Neural cell (in vitro differentiated cells): ENCODE results near the gene MPPED1. TPM values are rescaled to one million over a fixed set of nuclear protein-coding genes. Genes with fewer than 3 reads are reported as not detected.

ENCODE experiments used
- H2AFZ ChIP-seq: fragments of 200-600, 300-800 bp; sonication (generic), shearing (Covaris generic); 2 replicates; pipeline ENCODE4 v1.6.0; 2014; ENCODE audit warnings: low read depth, mild to moderate bottlenecking, antibody characterized with exemption, low read length, moderate library complexity
- H3F3A ChIP-seq: fragments of 200-600 bp; shearing (Covaris generic); 2 replicates; pipeline ENCODE4 v1.6.1; 2016; ENCODE audit warnings: mild to moderate bottlenecking, moderate library complexity, mixed read lengths, antibody characterized with exemption, low read length; ENCODE audit not compliant: insufficient read depth, poor library complexity, severe bottlenecking
- H3K27ac ChIP-seq: fragments of 200-600, 300-800 bp; sonication (generic), shearing (Covaris generic); 2 replicates; pipeline ENCODE4 v1.5.1; 2014; ENCODE audit warnings: mild to moderate bottlenecking, low read length, moderate library complexity
- H3K27me3 ChIP-seq: fragments of 300-800, 200-600 bp; sonication (generic), shearing (Covaris generic); 2 replicates; pipeline ENCODE4 v1.6.0; 2014; ENCODE audit warnings: mild to moderate bottlenecking, low read depth, low read length, moderate library complexity; ENCODE audit not compliant: insufficient read depth
- H3K36me3 ChIP-seq: fragments of 300-800, 200-600 bp; sonication (generic), shearing (Covaris generic); 2 replicates; pipeline ENCODE4 v1.5.1; 2014; ENCODE audit warnings: mild to moderate bottlenecking, antibody characterized with exemption, low read length, moderate library complexity; ENCODE audit not compliant: insufficient read depth
- H3K4me2 ChIP-seq: fragments of 300-800, 200-600 bp; sonication (generic), shearing (Covaris generic); 2 replicates; pipeline ENCODE4 v1.6.0; 2014; ENCODE audit warnings: mild to moderate bottlenecking, low read length
- H3K4me3 ChIP-seq: fragments of 300-800, 200-600 bp; sonication (generic), shearing (Covaris generic); 2 replicates; pipeline ENCODE4 v1.5.1; 2014; ENCODE audit warnings: mild to moderate bottlenecking, low read length, moderate library complexity
- H3K79me2 ChIP-seq: fragments of 200-600 bp; shearing (Covaris generic); replicated peaks from 2 replicates; pipeline ENCODE4 v1.6.0; 2014; ENCODE audit warnings: mild to moderate bottlenecking, low read length, moderate library complexity; ENCODE audit not compliant: insufficient read depth
- H3K9ac ChIP-seq: fragments of 300-800, 200-600 bp; sonication (generic), shearing (Covaris generic); 2 replicates; pipeline ENCODE4 v1.6.1; 2016; ENCODE audit warnings: mild to moderate bottlenecking, low read length, mixed read lengths
- H3K9me2 ChIP-seq: fragments of 200-600 bp; shearing (Covaris generic); 2 replicates; pipeline ENCODE4 v1.6.1; 2016; ENCODE audit warnings: mild to moderate bottlenecking, low read length, mixed read lengths; ENCODE audit not compliant: insufficient read depth
- H3K9me3 ChIP-seq: fragments of 200-600, 300-800 bp; sonication (generic), shearing (Covaris generic); 2 replicates; pipeline ENCODE4 v1.6.1; 2016; ENCODE audit warnings: mild to moderate bottlenecking, mixed run types, low read length, moderate library complexity, mixed read lengths
- H4K20me1 ChIP-seq: fragments of 200-600 bp; shearing (Covaris generic); 2 replicates; pipeline ENCODE4 v1.6.1; 2016; ENCODE audit warnings: mild to moderate bottlenecking, mixed run types; ENCODE audit not compliant: insufficient read depth
- CTCF ChIP-seq: fragments of 450-650 bp; IDR thresholded peaks from 2 replicates; pipeline ENCODE4 v1.5.1; 2014; ENCODE audit warnings: antibody characterized with exemption, mild to moderate bottlenecking, moderate library complexity; ENCODE audit not compliant: poor library complexity, severe bottlenecking
- EP300 ChIP-seq: fragments of 450-650 bp; conservative IDR thresholded peaks from 2 replicates; pipeline ENCODE4 v1.6.1; 2014; ENCODE audit warnings: antibody characterized with exemption, mild to moderate bottlenecking, moderate library complexity; ENCODE audit not compliant: poor library complexity, severe bottlenecking
- EZH2 ChIP-seq: fragments of 200-600, 300-800 bp; shearing (Covaris generic), sonication (generic); IDR thresholded peaks from 2 replicates; pipeline ENCODE4 v1.6.1; 2014; ENCODE audit warnings: antibody characterized with exemption, low read length, borderline replicate concordance, mild to moderate bottlenecking; ENCODE audit not compliant: insufficient read depth, poor library complexity, severe bottlenecking
- MXI1 ChIP-seq: fragments of 450-650 bp; conservative IDR thresholded peaks from 2 replicates; pipeline ENCODE4 v1.6.1; 2014; ENCODE audit warnings: antibody characterized with exemption, mild to moderate bottlenecking; ENCODE audit not compliant: poor library complexity, severe bottlenecking
- POLR2AphosphoS5 ChIP-seq: IDR thresholded peaks from 2 replicates; pipeline ENCODE4 v1.6.1; 2012
- RAD21 ChIP-seq: fragments of 450-650 bp; conservative IDR thresholded peaks from 2 replicates; pipeline ENCODE4 v1.6.1; 2014; ENCODE audit warnings: antibody characterized with exemption, mild to moderate bottlenecking, moderate library complexity
- REST ChIP-seq: IDR thresholded peaks from 2 replicates; pipeline ENCODE4 v1.6.1; 2012; ENCODE audit warnings: borderline replicate concordance
- SMC3 ChIP-seq: fragments of 450-650 bp; conservative IDR thresholded peaks from 2 replicates; pipeline ENCODE4 v1.6.1; 2014; ENCODE audit warnings: antibody characterized with exemption, mild to moderate bottlenecking, moderate library complexity; ENCODE audit not compliant: poor library complexity
- TAF1 ChIP-seq: IDR thresholded peaks from 2 replicates; pipeline ENCODE4 v1.6.1; 2012; ENCODE audit warnings: low read depth
- polyA plus RNA-seq: library from polyadenylated mRNA; depleted of rRNA; stranded (reverse); fragments of >200 nt; gene quantifications from 2 replicates; pipeline ENCODE4 v1.2.3, GENCODE V29; 2014

Gene MPPED1
- polyA plus RNA-seq, 1 donor from 2014 or later = 33.4 TPM

- TF ChIP-seq TAF1 (no peak), EZH2 (no peak), CTCF (no peak), RAD21 (no peak), MXI1 (no peak), SMC3 (no peak), POLR2AphosphoS5 (no peak), REST (no peak)
- no peaks in the 10 kb centered on the region for H3K79me2 ChIP-seq
- no peak overlapping the region for H3K27ac ChIP-seq
- no peak overlapping the region for H3K4me2 ChIP-seq
- H4K20me1 ChIP-seq = no peaks in the 10 kb centered on the region
- H2AFZ ChIP-seq = no peak overlapping the region
- H3K36me3 ChIP-seq = no peaks in the 10 kb centered on the region
- H3K4me3 ChIP-seq = no peak overlapping the region
- no peaks in the 10 kb centered on the region for H3K9me3 ChIP-seq
- H3F3A ChIP-seq = no peaks in the 10 kb centered on the region
- H3K9me2 ChIP-seq = no peaks in the 10 kb centered on the region
- no peak overlapping the region for H3K9ac ChIP-seq
- H3K27me3 ChIP-seq = no peaks in the 10 kb centered on the region
These were observed 26.2 kb downstream of the MPPED1 start for GRCh38 chr22:43437871-43438475.

- Histone ChIP-seq H2AFZ (no peak overlapping the region), H3K27me3 (no peaks in the 10 kb centered on the region), H3F3A (no peaks in the 10 kb centered on the region), H3K4me3 (no peak overlapping the region), H3K79me2 (no peaks in the 10 kb centered on the region), H3K27ac (no peak overlapping the region), H3K9me3 (no peaks in the 10 kb centered on the region), H3K9me2 (no peaks in the 10 kb centered on the region), H4K20me1 (no peaks in the 10 kb centered on the region), H3K36me3 (no peaks in the 10 kb centered on the region), H3K4me2 (no peak overlapping the region), H3K9ac (no peak overlapping the region)
- TF ChIP-seq SMC3 (no peak), RAD21 (no peak), POLR2AphosphoS5 (no peak), TAF1 (no peak), REST (no peak), EZH2 (no peak), MXI1 (no peak), EP300 (no peak), CTCF (no peak)
These were observed 27.0 kb downstream of the MPPED1 start for GRCh38 chr22:43438666-43439347.
